HPDE6-E6E7 (cell line): ENCODE data around the gene TRAF1.

Source experiments
- DNase-seq: peaks from one replicate; pipeline ENCODE4 v3.0.0; 2011; ENCODE audit warnings: missing footprints; ENCODE audit errors: extremely low spot score

The TRAF1 gene

GRCh38 chr9:120940573-120940972 is 14.0 kb upstream of the TRAF1 start:
- DNase-seq: no peak

DNA sequence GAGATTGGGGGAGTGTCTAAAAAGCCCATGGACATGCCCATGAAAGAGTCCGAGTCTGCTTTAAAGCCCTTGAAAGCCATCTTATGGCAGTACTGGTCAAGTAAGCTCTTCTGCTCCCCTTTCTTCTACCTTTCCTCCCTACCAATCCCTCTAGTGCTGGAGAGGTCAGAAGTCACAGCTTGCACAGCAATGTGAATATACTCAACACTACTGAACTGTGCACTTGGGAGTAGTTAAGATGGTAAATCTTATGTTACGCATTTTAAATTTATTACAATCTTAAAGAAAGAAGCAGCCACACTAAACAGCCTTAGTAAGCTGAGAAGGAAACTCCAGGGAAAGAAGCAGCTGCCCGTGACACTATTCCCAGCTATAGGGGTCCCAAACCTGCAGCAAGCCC is 12.3 kb upstream of the TRAF1 start:
- no peak for DNase-seq

DNA sequence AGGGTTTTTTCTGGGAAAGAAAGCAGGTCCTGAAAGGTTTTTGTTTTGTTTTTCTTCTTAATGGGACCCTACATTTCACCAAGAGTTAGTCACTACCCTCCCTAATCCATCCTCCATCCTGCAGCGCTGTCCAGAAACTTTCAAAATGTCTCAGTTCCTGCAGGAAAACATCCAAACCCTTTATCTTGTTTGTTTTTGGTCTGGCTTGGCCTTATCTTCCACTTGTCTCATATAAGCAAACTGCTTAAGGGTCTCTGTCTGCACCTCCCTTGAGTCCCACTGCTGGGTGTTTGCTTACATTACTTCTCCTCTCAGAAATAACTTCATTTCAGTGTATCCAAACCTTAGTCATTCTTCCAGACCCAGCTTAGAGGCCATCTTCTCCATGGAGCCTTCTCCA is 11.0 kb upstream of the TRAF1 start:
- no peak for DNase-seq

DNA sequence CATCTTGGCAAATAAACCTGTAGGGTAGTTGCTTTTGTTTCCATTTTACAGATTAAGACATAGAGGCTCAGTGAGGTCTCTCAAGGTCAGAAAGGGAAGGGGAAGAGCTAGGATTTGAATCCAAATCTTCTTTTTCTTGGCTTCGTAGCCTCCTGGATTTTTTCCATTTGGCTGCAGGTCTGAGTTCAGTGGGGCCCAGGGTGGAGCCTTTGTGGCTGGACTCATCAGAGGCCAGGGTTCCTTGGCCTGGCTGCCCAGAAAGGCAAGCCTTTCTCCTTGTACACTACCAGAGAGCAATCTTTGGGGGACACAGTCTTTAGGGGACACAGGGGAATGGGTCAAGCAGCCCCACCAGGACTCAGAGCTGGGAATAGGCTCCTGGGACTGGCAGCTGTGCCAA is 10.5 kb upstream of the TRAF1 start:
- no peak for DNase-seq

DNA sequence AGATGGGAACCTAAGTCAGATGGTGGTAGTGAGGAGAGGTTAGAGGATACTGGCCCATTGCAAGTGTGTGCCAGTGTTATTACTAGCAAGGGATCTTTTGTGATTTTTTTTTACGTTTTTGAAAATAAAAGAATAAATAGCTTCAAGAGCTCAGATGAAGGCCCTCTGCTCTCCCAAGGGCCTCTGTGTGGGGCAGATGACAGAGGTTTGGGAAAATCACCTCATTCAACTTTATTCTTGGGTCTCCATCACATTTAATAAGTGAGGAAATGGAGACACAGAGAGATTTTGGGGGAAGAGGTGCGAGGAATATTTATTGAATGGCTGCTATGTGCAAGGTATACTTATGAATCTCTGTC is 10.1 kb upstream of the TRAF1 start:
- DNase-seq: no peak

DNA sequence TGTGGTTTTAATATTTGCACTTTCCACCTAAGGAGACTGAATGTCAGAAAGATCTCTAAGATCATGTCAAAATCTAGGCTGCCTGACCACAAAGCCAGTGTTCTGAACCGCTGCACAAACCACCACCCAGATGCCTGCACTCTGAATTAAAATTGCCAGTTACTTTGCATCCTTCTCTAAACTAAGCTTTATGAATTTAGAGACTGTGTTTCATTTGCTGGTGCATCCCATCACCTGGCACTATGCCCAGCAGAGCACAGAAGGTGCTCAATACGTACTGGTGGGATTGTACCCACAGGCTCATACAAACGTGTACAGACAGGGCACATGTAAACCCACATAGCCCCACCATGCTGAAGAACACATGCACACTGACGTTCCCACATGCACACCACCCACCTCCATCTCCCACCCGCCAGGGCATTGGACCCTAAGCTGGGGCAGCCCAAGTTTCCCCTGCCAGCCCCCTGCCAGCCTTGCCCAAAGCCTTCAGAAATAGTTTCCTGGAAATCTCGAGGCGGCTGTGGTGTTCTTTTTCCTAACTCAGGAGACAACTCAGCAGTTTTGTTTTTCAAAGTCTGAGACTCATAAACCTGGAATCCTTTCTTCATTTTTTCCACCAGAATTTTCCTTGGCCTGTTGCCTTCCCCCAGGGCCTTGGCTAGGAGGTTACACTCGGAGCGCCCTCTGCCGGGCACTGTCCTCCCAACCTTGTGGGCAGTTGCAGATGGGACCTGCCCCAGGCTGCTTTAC is 9.6 kb upstream of the TRAF1 start:
- peak; percentile 93 for DNase-seq

DNA sequence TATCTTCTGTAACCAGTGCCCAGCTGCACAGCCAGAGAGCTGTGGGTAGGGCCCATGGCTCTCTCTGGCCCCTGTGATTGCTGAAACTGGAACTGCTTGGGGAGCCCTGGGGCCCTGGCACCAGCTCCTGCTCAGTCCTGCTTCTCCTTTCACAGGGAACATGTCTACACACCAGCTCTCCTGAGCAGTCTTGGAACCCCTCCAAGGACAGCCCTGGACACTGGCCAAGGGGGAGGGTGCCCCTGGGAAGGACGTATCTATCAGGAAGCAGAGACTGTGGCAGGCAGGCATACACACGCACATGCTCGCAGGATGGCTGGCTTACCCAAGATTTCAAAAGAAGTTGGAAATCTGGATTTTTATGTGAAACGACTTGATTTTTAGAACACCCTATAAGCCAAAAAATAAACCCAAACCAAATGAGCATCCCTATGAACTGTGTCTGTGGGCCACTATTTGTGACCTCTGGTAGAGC is 8.8 kb upstream of the TRAF1 start:
- peak; percentile 96 for DNase-seq

- DNase-seq: no peak
These were observed 7.7 kb upstream of the TRAF1 start for GRCh38 chr9:120934281-120934680.

- no peak for DNase-seq
These were observed 6.9 kb upstream of the TRAF1 start for GRCh38 chr9:120933310-120934055.

DNA sequence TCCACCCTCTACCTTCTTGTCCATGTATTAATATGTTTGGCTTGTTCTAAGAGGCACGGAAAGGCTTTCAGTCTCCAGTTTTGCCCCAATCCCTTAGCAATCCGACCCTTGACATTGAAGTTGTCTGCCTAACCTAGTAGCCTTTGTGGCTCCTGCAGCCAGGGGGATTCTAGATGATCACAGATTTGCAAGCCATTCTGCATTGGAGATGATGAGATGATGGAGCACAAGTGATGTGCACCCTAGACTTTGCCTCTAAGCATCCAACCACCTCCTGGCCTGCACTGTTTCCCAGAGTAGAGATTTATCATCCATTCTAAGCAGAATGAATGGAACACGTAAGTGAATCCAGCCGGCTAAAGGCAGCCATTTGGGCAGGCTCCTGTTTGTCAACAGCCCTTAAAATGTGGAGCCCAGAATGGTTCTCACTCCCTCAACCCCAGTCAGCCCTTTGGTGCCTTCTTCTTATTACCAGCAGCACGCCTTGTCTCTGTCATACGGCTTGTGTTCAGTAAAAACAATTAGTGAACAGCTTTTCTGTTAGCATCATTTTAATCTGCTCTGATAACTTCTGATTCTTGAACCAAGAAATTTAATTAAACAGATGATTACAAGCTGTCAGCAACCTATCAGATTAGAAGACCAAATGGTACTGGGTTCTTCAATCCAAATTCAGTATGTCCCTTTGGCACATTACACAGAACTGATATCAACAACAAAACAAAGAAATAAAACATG is 5.7 kb upstream of the TRAF1 start:
- DNase-seq: no peak

DNA sequence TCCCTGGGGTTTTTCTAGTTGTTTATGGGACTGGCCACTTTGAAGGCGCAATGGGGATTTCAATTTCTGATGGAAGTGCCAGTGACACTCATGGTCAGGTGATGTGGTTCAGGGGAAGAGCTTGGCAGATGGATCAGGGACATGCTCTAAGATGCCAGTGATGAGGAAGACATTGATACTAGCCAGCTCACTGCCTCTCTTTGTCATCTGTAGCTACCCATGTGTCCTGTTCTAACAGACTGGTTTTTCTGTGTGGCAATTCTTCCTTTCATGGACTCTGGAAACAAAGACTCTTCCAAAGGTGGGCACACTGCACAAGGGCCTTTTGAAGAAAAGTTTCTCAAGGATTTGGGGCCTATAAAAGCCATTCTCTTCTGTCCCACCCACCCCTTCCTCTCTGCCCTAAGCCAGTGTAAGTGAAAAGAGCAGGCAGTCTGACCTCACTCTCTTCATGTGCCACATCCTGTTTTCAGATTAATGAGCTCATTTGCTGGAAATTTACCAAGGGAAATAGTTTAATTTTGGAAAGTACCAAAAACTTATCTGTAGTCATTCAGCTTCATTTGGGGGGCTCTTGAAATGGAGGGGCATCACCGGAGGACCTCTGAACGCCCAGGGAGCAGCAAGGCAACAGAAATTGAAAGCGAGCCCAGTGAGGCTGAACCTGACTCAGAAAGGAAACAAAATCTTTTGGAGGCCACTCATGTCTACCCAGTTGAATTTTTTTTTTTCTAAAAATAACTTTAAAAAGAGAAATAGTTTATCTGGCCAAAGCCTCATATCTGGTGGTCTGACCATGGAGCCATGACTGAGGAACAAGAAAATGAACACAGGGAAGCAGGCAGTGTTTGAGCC is 4.9 kb upstream of the TRAF1 start:
- no peak for DNase-seq

GRCh38 chr9:120929229-120929791 is 2.7 kb upstream of the TRAF1 start:
- DNase-seq: no peak

- DNase-seq: no peak
These were observed 2.1 kb upstream of the TRAF1 start for GRCh38 chr9:120928483-120929228.

- DNase-seq: no peak
These were observed 1.5 kb upstream of the TRAF1 start for GRCh38 chr9:120928015-120928482.

DNA sequence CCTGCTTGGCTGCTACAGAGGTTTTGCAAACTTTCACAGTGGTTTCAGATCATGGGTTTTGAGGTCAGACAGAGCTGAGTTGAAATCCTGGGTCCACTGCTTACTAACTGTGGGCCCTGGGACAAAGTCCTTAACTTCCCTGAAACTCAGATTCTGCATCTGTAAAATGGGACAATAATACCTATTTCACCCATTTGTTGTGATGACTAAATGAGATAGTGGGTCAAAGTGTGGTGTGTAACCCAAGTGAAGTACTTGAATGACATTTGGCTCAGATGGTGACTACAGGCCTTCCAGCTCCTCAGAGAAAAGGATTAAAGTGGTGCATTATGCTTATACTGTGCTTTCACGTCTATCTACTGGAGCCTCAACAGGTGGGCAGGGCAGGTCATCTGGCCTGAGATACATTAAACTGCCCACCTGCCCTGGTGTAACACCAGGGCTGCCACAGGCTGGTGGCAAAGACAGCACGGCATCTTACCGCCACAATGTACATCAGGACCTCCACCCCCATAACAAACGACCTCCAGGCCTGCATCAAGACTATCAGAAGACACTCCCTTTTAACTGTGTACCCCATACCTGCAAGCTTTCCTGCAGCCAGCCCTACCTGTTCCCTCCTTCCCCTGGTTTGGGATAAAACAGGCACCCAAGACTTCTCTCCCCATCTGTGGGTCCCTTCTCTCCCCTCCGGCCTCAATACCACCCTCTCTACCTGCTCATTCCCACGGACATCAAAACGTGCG is 846 bp upstream of the TRAF1 start:
- no peak for DNase-seq

DNA sequence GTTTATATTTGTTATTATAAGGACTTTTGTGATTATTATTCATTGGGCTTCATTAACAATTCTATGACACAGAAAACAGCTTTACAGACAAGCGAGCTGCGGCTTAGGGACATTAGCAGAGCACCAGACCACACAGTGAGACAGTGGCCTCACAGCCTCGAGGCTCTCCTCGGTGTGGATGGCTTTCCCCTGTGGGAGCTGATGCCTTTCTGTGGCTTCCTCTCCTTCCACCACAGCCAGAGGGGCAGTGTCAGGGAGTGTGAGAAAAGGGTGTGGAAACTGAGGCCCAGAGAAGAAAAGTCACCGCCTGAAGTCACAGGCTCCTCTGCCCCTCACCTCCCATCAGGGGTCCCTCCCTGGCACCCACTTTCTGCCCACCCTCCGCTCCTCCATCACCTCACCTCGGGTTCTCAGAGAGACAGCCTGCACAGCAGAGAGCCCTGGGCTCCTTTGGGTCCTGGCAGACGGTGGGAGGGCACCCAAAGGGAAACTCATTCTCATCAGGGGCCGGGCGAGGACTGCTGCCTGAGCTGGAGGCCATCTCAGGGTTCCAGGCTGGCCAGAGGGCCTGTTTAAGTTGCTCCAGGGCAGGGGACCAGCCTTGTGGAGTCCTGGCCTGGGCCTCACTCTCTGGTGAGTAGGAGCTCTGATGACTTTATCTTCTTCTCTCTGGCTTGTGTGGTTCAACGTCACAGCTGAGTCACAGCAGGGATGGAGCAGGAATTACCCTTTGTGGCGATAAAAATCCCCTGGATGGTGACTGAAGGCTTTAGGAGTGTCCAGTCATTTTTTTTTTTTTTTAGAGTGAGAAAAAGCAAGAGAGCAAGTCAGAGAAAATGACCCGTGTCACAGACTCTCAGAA is 830 bp downstream of the TRAF1 start:
- no peak for DNase-seq

DNA sequence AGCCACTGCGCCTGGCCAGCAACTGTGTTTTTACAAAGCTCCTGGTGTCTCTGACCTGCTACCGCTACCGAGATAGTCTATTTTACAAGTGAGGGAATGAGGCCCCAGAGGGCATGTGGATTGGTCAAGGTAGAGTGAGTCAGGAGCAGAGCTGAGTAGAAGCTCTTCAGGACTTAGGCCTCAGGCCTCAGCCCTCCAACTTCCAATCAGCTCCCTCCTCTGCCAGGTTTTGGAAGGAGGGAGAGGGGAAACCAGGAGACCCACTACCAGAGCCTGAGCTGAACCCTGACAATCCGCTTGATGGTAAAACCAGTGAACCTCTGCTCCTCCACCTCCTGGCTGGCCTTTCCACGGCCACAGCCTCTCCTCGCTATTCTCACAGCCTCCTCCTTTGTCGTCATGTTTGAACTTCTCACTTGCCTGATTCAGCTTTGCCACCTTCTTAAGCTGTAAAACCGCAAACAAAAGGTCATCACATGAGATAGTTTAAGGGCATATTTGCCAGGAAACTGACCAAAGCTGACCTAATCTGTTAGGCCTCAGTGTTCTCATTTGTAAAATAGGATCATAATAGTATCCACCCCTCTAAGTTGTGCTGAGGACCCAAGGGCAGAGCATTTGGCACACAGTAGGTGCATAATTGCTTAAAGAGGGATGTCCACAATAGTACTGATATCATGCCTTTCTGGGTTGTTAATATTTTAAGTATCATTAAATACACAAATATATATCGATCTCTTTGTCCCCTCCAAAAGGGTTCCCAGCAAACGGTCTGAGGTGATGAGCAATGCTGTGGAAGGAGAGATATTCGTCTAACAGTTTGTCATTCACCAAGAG is 1.7 kb downstream of the TRAF1 start:
- no peak for DNase-seq
